Gastroesophageal sphincter (tissue), 3 donors: ENCODE data around the gene ECI2.

Experiments used
- CTCF ChIP-seq, 4 experiments: fragments of 200-600 bp in 2 of 4; fragments of 450-650 bp in 2 of 4; sonication (generic) in 1 of 4; IDR thresholded peaks; one replicate each; pipeline ENCODE4 v1.5.1; 2017 to 2019; ENCODE audit warnings: antibody characterized with exemption in 4 of 4, mild to moderate bottlenecking in 2 of 4, moderate library complexity in 2 of 4
- EP300 ChIP-seq: sonication (generic); formaldehyde crosslinking; IDR thresholded peaks from one replicate; pipeline ENCODE4 v1.6.1; 2017; ENCODE audit warnings: antibody characterized with exemption, mild to moderate bottlenecking
- POLR2AphosphoS5 ChIP-seq: sonication (generic); formaldehyde crosslinking; IDR thresholded peaks from one replicate; pipeline ENCODE4 v1.6.1; 2017; ENCODE audit warnings: antibody characterized with exemption

GRCh38 chr6:4100655-4101054 is 34.7 kb downstream of the ECI2 start:
- TF ChIP-seq EP300 (no peak), CTCF (IDR thresholded peaks at IDR 0.05) (no peak), POLR2AphosphoS5 (no peak)
